Stomach (tissue), 9 donors: Measurements from ENCODE around the gene MTHFD2L. TPM values are rescaled to one million over a fixed set of nuclear protein-coding genes. Genes with fewer than 3 reads are reported as not detected.

Experiments
- DNase-seq, 2 donors: peaks; one replicate each; pipeline versions ENCODE4 v3.0.0 to v3.0.0-alpha.2; 2013 to 2019
- H3K27ac ChIP-seq, 5 donors: fragments of 200-600 bp in 4 of 5; sonication (generic) in 4 of 5; one replicate each; pipeline ENCODE4 v1.5.1; 2013 to 2019; ENCODE audit warnings: mild to moderate bottlenecking in 1 of 5, moderate library complexity in 1 of 5
- H3K27me3 ChIP-seq, 3 donors: fragments of 200-600 bp; sonication (generic); one replicate each; pipeline ENCODE4 v1.5.1; 2017 to 2019; ENCODE audit warnings: mixed run types in 1 of 3
- H3K36me3 ChIP-seq, 4 donors: fragments of 200-600 bp; sonication (generic); 1 replicate in 3 of 4; 2 replicates in 1 of 4; pipeline ENCODE4 v1.5.1; 2016 to 2019
- H3K4me1 ChIP-seq, 4 donors: fragments of 200-600 bp; sonication (generic); one replicate each; pipeline ENCODE4 v1.5.1; 2016 to 2019
- H3K4me3 ChIP-seq, 4 donors: fragments of 200-600 bp; sonication (generic) in 3 of 4; one replicate each; pipeline ENCODE4 v1.5.1; 2016 to 2019; ENCODE audit warnings: mild to moderate bottlenecking in 1 of 4
- H3K9me3 ChIP-seq, 4 donors: fragments of 200-600 bp; sonication (generic); one replicate each; pipeline ENCODE4 v1.5.1; 2016 to 2019
- EP300 ChIP-seq: sonication (generic); formaldehyde crosslinking; IDR thresholded peaks from one replicate; pipeline ENCODE4 v1.6.1; 2017; ENCODE audit warnings: antibody characterized with exemption
- POLR2A ChIP-seq, 4 donors: fragments of 450-650 bp; IDR thresholded peaks; one replicate each; pipeline ENCODE4 v1.6.1; 2016; ENCODE audit warnings: antibody characterized with exemption in 4 of 4, control low read depth in 2 of 4, mild to moderate bottlenecking in 1 of 4, moderate library complexity in 1 of 4
- POLR2AphosphoS5 ChIP-seq, 3 donors: sonication (generic); formaldehyde crosslinking; IDR thresholded peaks; one replicate each; pipeline ENCODE4 v1.6.1; 2016; ENCODE audit warnings: antibody characterized with exemption in 3 of 3
- WGBS, 5 donors: extraction: QIAGEN DNeasy Blood & Tissue Kit in 3 of 5; methylation state at CpG; one replicate each; pipeline versions ENCODE4 v1.1.5 to v1.1.7; 2013 to 2018; 5-methylcytosine and 5-hydroxymethylcytosine counted together
- intact Hi-C: fragments of 100-400 bp; cut with DNase I; formaldehyde crosslinking; loops from one replicate; pipeline ENCODE4 v1.15.1; 2023; ENCODE audit warnings: low total_unique reads
- polyA plus RNA-seq, 3 donors: library from polyadenylated mRNA; stranded (reverse); fragments of 200-250 nt; gene quantifications; one replicate each; pipeline ENCODE4 v1.2.3, GENCODE V29; 2013
- total RNA-seq, 5 donors: library from RNA; depleted of rRNA; stranded (reverse); fragments of >200 nt; gene quantifications; one replicate each; pipeline versions ENCODE4 v1.1.0 to v1.2.3, GENCODE V29; 2014 to 2016
- TF ChIP-seq, protein P1 (sequence below), 7 experiments: fragments of 450-650 bp in 4 of 7; fragments of 200-600 bp in 3 of 7; sonication (generic) in 3 of 7; IDR thresholded peaks; one replicate each; pipeline ENCODE4 v1.5.1; 2016 to 2019; ENCODE audit warnings: antibody characterized with exemption in 7 of 7, control low read depth in 2 of 7, mild to moderate bottlenecking in 1 of 7
- donor health status: healthy with polysubstance abuse.
- donor health status: Bipolar disorder and iron deficiency.
- donor health status: healthy.

MTHFD2L gene
- total and polyA plus RNA-seq, 8 donors = 1.4 to 34.1 (median 8.2) TPM

DNA sequence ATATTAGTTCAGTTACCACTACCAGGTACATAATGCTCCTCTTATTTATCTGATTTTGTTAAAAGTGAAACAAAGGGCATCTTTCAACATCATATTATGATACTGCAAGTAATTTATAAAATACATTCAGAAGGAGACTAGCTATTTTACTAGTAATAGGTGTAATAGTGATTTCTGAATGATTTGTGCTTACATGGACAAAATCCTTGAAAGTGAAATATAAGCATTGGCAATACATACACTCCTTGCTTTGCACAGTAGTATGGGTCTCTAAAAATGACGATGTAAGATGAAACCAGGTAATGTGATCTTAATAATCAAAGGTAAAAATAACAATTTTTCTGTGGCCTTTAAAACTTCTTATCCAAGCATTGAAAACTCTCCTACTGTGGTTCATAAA, 17.5 kb downstream of the MTHFD2L start:
- Histone ChIP-seq H3K27ac (no peak overlapping the region), H3K27me3 (no peaks in the 10 kb centered on the region), H3K4me1 (no peaks in the 10 kb centered on the region), H3K36me3 (no peaks in the 10 kb centered on the region), H3K9me3 (no peaks in the 10 kb centered on the region), H3K4me3 (no peak overlapping the region)
- WGBS, 5 donors = 83 to 98% (median 94%) methylated on average over 1 of the region's 1 CpG
- intact Hi-C loops = no loop called here
- TF ChIP-seq POLR2AphosphoS5 (IDR thresholded peaks at IDR 0.05) = no peak
- TF ChIP-seq, protein P1, sequence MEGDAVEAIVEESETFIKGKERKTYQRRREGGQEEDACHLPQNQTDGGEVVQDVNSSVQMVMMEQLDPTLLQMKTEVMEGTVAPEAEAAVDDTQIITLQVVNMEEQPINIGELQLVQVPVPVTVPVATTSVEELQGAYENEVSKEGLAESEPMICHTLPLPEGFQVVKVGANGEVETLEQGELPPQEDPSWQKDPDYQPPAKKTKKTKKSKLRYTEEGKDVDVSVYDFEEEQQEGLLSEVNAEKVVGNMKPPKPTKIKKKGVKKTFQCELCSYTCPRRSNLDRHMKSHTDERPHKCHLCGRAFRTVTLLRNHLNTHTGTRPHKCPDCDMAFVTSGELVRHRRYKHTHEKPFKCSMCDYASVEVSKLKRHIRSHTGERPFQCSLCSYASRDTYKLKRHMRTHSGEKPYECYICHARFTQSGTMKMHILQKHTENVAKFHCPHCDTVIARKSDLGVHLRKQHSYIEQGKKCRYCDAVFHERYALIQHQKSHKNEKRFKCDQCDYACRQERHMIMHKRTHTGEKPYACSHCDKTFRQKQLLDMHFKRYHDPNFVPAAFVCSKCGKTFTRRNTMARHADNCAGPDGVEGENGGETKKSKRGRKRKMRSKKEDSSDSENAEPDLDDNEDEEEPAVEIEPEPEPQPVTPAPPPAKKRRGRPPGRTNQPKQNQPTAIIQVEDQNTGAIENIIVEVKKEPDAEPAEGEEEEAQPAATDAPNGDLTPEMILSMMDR (IDR thresholded peaks at IDR 0.05) = no peak
- no peak for TF ChIP-seq EP300
- no peak for TF ChIP-seq POLR2A (IDR thresholded peaks at IDR 0.05)
- no peak for DNase-seq

DNA sequence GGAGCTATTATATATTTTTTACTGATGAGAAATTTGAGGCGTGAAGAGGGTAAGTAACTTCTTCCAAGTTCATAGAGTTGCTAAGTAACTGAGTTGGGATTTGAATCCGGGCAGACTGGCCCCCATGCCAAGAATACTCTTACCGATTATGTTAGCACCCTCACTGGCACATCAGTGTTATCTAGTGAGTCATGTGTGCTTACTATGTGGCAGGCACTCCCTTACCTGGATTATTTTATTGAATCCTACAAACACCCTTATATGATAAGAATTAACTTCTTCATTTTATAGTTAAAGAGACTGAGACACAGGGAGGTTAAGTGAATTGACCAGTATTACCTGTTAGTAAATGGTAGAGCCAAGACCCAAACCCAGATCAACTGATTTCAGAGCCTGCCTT, 20.9 kb downstream of the MTHFD2L start:
- Histone ChIP-seq H3K4me3 (no peak overlapping the region), H3K27me3 (no peaks in the 10 kb centered on the region), H3K4me1 (no peaks in the 10 kb centered on the region), H3K9me3 (no peaks in the 10 kb centered on the region), H3K27ac (no peak overlapping the region), H3K36me3 (no peaks in the 10 kb centered on the region)
- TF ChIP-seq POLR2A (IDR thresholded peaks at IDR 0.05) (no peak), EP300 (no peak), POLR2AphosphoS5 (IDR thresholded peaks at IDR 0.05) (no peak)
- TF ChIP-seq, protein P1 (IDR thresholded peaks at IDR 0.05) = no peak
- intact Hi-C loops = no loop called here
- no peak for DNase-seq
- 60 to 80% (median 66%) methylated on average over 3 of the region's 3 CpGs for WGBS, 5 donors

DNA sequence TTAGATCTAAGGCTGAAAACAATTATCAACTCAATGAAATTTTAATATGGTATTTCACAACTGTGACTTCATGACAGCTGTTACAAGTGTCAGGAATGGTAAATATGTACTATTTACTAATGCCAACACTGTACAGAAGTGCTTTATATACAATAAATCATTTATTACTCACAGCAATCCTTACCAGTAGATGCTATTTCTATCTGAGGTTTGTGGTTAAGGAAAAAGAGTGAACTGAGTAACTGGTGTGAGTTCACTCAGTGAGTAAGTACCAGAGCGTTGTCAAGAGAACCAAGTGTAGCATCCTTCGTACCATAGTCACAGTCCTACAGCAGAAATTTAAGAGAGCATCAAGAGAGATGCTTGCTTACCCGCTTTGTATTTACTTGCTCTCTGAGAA, 23.3 kb downstream of the MTHFD2L start:
- intact Hi-C loops = loop anchor here (10.0 kb wide), 1 partner anchor 134 kb away; no protein-coding TSS in a partner anchor
- WGBS, 5 donors = 90 to 96% (median 93%) methylated on average over 3 of the region's 3 CpGs
- TF ChIP-seq POLR2A (IDR thresholded peaks at IDR 0.05) = no peak
- TF ChIP-seq POLR2AphosphoS5 (IDR thresholded peaks at IDR 0.05) = no peak

DNA sequence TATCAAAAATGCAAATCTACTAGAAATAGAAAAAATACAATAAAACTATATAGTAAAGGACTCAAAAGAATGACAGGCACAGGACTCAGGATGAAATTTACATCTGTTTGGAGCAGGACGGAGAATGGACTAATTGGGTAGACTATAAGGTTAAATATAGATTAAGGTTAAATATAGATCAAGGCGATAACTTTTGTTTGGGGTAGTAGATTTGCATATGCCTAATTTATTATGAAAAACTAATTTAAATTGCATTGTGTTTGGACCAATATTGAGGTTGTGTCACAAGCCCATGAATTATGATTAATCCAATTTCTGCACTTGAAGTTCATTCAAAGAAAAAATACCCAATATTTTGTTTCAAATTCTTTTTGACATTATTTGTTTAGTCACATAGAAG, 31.0 kb downstream of the MTHFD2L start:
- WGBS, 5 donors = 46 to 78% (median 69%) methylated on average over 2 of the region's 2 CpGs
- intact Hi-C loops = loop anchor here (10.0 kb wide), 1 partner anchor 126 kb away; no protein-coding TSS in a partner anchor

More for the DNA sequence above, 23.3 kb downstream of the MTHFD2L start:
- Histone ChIP-seq H3K4me1 (no peaks in the 10 kb centered on the region), H3K27ac (no peak overlapping the region), H3K27me3 (no peaks in the 10 kb centered on the region), H3K36me3 (no peaks in the 10 kb centered on the region), H3K9me3 (no peaks in the 10 kb centered on the region), H3K4me3 (no peak overlapping the region)
- no peak for DNase-seq

More for the DNA sequence above, 31.0 kb downstream of the MTHFD2L start:
- TF ChIP-seq POLR2AphosphoS5 (IDR thresholded peaks at IDR 0.05) = no peak
- TF ChIP-seq, protein P1 (IDR thresholded peaks at IDR 0.05) = no peak
- TF ChIP-seq POLR2A (IDR thresholded peaks at IDR 0.05) = no peak
- TF ChIP-seq EP300 = no peak
- Histone ChIP-seq H3K9me3 (no peaks in the 10 kb centered on the region), H3K36me3 (no peaks in the 10 kb centered on the region), H3K4me1 (peaks cover 0 to 3% (median 0%) of the 10 kb centered on the region in 4 donors), H3K27me3 (no peaks in the 10 kb centered on the region), H3K4me3 (no peak overlapping the region), H3K27ac (no peak overlapping the region)
- no peak for DNase-seq
